ENCODE results near the gene FES. TPM values are rescaled to one million over a fixed set of nuclear protein-coding genes. Genes with fewer than 3 reads are reported as not detected.

Gene FES
- total RNA-seq, 2 donors from 2014 or later = 9.3 to 14.9 TPM

DNA sequence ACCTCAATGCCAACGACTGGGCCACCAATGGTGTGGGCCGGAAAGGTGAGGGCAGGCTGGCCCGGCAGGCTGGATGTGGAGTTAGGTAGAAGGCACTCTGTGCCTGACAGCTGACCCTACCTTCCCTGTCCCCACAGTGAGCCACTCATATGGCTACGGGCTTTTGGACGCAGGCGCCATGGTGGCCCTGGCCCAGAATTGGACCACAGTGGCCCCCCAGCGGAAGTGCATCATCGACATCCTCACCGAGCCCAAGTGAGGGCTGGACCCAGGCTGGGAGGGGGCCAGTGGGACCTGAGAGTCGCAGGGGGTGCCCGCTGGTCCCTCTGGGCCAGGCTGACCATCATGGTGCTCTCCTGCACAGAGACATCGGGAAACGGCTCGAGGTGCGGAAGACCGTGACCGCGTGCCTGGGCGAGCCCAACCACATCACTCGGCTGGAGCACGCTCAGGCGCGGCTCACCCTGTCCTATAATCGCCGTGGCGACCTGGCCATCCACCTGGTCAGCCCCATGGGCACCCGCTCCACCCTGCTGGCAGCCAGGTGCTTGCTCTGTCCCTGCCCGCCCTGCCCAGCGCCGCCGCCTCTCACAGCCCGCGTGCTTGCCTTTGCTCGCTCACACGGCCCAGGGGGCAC is 4.5 kb upstream of the FES start:
- TF ChIP-seq, protein P1, sequence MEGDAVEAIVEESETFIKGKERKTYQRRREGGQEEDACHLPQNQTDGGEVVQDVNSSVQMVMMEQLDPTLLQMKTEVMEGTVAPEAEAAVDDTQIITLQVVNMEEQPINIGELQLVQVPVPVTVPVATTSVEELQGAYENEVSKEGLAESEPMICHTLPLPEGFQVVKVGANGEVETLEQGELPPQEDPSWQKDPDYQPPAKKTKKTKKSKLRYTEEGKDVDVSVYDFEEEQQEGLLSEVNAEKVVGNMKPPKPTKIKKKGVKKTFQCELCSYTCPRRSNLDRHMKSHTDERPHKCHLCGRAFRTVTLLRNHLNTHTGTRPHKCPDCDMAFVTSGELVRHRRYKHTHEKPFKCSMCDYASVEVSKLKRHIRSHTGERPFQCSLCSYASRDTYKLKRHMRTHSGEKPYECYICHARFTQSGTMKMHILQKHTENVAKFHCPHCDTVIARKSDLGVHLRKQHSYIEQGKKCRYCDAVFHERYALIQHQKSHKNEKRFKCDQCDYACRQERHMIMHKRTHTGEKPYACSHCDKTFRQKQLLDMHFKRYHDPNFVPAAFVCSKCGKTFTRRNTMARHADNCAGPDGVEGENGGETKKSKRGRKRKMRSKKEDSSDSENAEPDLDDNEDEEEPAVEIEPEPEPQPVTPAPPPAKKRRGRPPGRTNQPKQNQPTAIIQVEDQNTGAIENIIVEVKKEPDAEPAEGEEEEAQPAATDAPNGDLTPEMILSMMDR (IDR thresholded peaks at IDR 0.05) = no peak
- H3K27me3 ChIP-seq = no peaks in the 10 kb centered on the region
- peaks cover 72% of the 10 kb centered on the region for H3K36me3 ChIP-seq
- H3K9me3 ChIP-seq = no peaks in the 10 kb centered on the region
- H3K4me3 ChIP-seq = no peak overlapping the region
- peaks cover 0 to 22% of the 10 kb centered on the region in 2 donors for H3K4me1 ChIP-seq
- no peak overlapping the region for H3K27ac ChIP-seq
- DNase-seq (ENCODE audit: low spot score) = no peak

DNA sequence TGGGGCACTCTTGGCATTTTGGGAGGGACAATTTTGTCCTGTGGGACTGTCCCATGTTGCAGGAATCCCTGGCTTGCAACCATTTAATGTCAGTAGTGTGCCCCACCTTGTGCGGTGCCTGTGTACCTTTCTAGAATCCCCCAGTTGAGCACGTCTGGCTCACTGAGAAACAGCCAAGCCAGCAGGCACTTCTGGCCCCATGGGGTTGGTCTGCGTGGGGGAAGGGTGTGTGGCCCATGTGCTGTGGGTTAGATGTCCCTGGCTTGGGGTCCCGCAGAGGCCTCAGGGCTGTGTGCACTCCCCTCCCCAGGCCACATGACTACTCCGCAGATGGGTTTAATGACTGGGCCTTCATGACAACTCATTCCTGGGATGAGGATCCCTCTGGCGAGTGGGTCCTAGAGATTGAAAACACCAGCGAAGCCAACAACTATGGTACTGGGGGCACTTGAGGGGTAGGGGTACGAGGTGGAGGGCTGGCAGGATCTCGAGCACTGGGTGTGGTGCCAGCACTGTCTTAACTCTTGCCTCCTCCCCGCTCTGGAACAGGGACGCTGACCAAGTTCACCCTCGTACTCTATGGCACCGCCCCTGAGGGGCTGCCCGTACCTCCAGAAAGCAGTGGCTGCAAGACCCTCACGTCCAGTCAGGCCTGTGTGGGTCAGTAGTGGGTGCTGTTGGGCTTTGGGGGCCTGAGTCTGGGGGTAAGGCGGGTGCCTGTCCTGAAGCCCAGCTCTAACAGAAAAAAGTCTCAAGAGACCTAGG is 3.7 kb upstream of the FES start:
- DNase-seq (ENCODE audit: low spot score) = no peak
- TF ChIP-seq, protein P1 (IDR thresholded peaks at IDR 0.05) = no peak
- Histone ChIP-seq H3K9me3 (no peaks in the 10 kb centered on the region), H3K36me3 (peaks cover 67% of the 10 kb centered on the region), H3K27me3 (no peaks in the 10 kb centered on the region), H3K27ac (no peak overlapping the region), H3K4me1 (peaks cover 0 to 29% of the 10 kb centered on the region in 2 donors), H3K4me3 (no peak overlapping the region)

DNA sequence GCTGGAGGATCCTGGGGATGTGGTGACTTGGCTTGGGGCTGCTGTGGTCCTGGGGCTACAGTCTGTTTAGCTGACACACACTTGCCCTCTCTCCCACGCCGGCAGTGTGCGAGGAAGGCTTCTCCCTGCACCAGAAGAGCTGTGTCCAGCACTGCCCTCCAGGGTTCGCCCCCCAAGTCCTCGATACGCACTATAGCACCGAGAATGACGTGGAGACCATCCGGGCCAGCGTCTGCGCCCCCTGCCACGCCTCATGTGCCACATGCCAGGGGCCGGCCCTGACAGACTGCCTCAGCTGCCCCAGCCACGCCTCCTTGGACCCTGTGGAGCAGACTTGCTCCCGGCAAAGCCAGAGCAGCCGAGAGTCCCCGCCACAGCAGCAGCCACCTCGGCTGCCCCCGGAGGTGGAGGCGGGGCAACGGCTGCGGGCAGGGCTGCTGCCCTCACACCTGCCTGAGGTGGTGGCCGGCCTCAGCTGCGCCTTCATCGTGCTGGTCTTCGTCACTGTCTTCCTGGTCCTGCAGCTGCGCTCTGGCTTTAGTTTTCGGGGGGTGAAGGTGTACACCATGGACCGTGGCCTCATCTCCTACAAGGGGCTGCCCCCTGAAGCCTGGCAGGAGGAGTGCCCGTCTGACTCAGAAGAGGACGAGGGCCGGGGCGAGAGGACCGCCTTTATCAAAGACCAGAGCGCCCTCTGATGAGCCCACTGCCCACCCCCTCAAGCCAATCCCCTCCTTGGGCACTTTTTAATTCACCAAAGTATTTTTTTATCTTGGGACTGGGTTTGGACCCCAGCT is 2.9 kb upstream of the FES start:
- no peaks in the 10 kb centered on the region for H3K9me3 ChIP-seq
- no peak overlapping the region for H3K27ac ChIP-seq
- DNase-seq (ENCODE audit: low spot score) = no peak

DNA sequence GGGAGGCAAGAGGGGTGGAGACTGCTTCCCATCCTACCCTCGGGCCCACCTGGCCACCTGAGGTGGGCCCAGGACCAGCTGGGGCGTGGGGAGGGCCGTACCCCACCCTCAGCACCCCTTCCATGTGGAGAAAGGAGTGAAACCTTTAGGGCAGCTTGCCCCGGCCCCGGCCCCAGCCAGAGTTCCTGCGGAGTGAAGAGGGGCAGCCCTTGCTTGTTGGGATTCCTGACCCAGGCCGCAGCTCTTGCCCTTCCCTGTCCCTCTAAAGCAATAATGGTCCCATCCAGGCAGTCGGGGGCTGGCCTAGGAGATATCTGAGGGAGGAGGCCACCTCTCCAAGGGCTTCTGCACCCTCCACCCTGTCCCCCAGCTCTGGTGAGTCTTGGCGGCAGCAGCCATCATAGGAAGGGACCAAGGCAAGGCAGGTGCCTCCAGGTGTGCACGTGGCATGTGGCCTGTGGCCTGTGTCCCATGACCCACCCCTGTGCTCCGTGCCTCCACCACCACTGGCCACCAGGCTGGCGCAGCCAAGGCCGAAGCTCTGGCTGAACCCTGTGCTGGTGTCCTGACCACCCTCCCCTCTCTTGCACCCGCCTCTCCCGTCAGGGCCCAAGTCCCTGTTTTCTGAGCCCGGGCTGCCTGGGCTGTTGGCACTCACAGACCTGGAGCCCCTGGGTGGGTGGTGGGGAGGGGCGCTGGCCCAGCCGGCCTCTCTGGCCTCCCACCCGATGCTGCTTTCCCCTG is 2.2 kb upstream of the FES start:
- no peak for DNase-seq (ENCODE audit: low spot score)
- Histone ChIP-seq H3K27ac (peak overlapping the region; percentile 94), H3K4me1 (peaks cover 0 to 45% of the 10 kb centered on the region in 2 donors), H3K36me3 (peaks cover 56% of the 10 kb centered on the region), H3K27me3 (no peaks in the 10 kb centered on the region), H3K9me3 (no peaks in the 10 kb centered on the region), H3K4me3 (no peak overlapping the region)
- TF ChIP-seq, protein P1 (IDR thresholded peaks at IDR 0.05) = no peak

More for the DNA sequence above, 2.9 kb upstream of the FES start:
- peaks cover 0 to 37% of the 10 kb centered on the region in 2 donors for H3K4me1 ChIP-seq
- H3K27me3 ChIP-seq = no peaks in the 10 kb centered on the region
- TF ChIP-seq, protein P1 (IDR thresholded peaks at IDR 0.05) = no peak
- H3K36me3 ChIP-seq = peaks cover 59% of the 10 kb centered on the region
- no peak overlapping the region for H3K4me3 ChIP-seq

DNA sequence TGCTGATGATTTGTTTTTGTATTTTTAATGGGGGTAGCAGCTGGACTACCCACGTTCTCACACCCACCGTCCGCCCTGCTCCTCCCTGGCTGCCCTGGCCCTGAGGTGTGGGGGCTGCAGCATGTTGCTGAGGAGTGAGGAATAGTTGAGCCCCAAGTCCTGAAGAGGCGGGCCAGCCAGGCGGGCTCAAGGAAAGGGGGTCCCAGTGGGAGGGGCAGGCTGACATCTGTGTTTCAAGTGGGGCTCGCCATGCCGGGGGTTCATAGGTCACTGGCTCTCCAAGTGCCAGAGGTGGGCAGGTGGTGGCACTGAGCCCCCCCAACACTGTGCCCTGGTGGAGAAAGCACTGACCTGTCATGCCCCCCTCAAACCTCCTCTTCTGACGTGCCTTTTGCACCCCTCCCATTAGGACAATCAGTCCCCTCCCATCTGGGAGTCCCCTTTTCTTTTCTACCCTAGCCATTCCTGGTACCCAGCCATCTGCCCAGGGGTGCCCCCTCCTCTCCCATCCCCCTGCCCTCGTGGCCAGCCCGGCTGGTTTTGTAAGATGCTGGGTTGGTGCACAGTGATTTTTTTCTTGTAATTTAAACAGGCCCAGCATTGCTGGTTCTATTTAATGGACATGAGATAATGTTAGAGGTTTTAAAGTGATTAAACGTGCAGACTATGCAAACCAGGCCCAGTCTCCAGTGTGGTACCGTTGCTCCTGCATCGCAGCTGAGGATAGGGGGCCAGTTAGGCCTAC is 1.4 kb upstream of the FES start:
- Histone ChIP-seq H3K27ac (peak overlapping the region; percentile 94), H3K9me3 (no peaks in the 10 kb centered on the region), H3K27me3 (no peaks in the 10 kb centered on the region), H3K36me3 (peaks cover 51% of the 10 kb centered on the region), H3K4me3 (no peak overlapping the region), H3K4me1 (peaks cover 0 to 51% of the 10 kb centered on the region in 2 donors)
- TF ChIP-seq, protein P1 (IDR thresholded peaks at IDR 0.05) = no peak
- DNase-seq (ENCODE audit: low spot score) = no peak
